ENCODE data around the gene KLHDC9. TPM values are rescaled to one million over a fixed set of nuclear protein-coding genes. Genes with fewer than 3 reads are reported as not detected.

The KLHDC9 gene
- total and polyA plus RNA-seq, 2 donors from 2014 or later = 21.9 to 32.2 TPM

GRCh38 chr1:161140755-161141400, 42.7 kb downstream of the KLHDC9 start:
- FAIRE-seq (no peak), DNase-seq (no peak)
- H3K4me3 ChIP-seq (ENCODE audit: low read length in 3 of 3) = no peak overlapping the region
- H3K27ac ChIP-seq (ENCODE audit: low read depth in 2 of 2, low read length in 2 of 2) = no peak overlapping the region
- no peaks in the 10 kb centered on the region for H3K9me3 ChIP-seq (ENCODE audit: control insufficient read depth in 2 of 3, insufficient read depth in 1 of 3, low read length in 3 of 3)
- H3K9ac ChIP-seq (ENCODE audit: low read length in 3 of 3) = no peak overlapping the region
- intact Hi-C loops (cut with DNase I) = no loop called here
- no peaks in the 10 kb centered on the region for H3K36me3 ChIP-seq (ENCODE audit: control insufficient read depth in 2 of 3, insufficient read depth in 3 of 3, low read length in 3 of 3)
- H3K27me3 ChIP-seq (ENCODE audit: control insufficient read depth, insufficient read depth, low read length) = no peaks in the 10 kb centered on the region
- TF ChIP-seq CTCF (IDR thresholded peaks at IDR 0.05; ENCODE audit: borderline replicate concordance, extremely low read depth, insufficient read depth) = no peak
- H3K4me1 ChIP-seq (ENCODE audit: control insufficient read depth in 2 of 3, insufficient read depth in 2 of 3, low read depth in 1 of 3, low read length in 3 of 3) = peaks cover 0 to 6% (median 0%) of the 10 kb centered on the region in 3 donors

GRCh38 chr1:161145832-161146231, 47.7 kb downstream of the KLHDC9 start:
- Histone ChIP-seq H3K4me1 (ENCODE audit: control insufficient read depth in 2 of 3, insufficient read depth in 2 of 3, low read depth in 1 of 3, low read length in 3 of 3) (no peaks in the 10 kb centered on the region), H3K27ac (ENCODE audit: low read depth in 2 of 2, low read length in 2 of 2) (no peak overlapping the region), H3K9ac (ENCODE audit: low read length in 3 of 3) (no peak overlapping the region), H3K27me3 (ENCODE audit: control insufficient read depth, insufficient read depth, low read length) (no peaks in the 10 kb centered on the region), H3K4me3 (ENCODE audit: low read length in 3 of 3) (no peak overlapping the region), H3K9me3 (ENCODE audit: control insufficient read depth in 2 of 3, insufficient read depth in 1 of 3, low read length in 3 of 3) (no peaks in the 10 kb centered on the region), H3K36me3 (ENCODE audit: control insufficient read depth in 2 of 3, insufficient read depth in 3 of 3, low read length in 3 of 3) (no peaks in the 10 kb centered on the region)
- DNase-seq = no peak
- no peak for TF ChIP-seq CTCF (IDR thresholded peaks at IDR 0.05; ENCODE audit: borderline replicate concordance, extremely low read depth, insufficient read depth)
- no peak for FAIRE-seq
- intact Hi-C loops (cut with DNase I) = no loop called here

Other genes with a start within 250 kb of the KLHDC9 start
- gene CD244, start 235.5 kb upstream of the KLHDC9 start, total RNA-seq = 1.8 TPM
- 0.15 TPM for gene CD244, start 235.5 kb upstream of the KLHDC9 start, polyA plus RNA-seq (ENCODE audit: insufficient read depth, low read depth, low replicate concordance)
- gene ITLN1, start 213.2 kb upstream of the KLHDC9 start, total RNA-seq = not detected
- gene ITLN1, start 213.2 kb upstream of the KLHDC9 start, polyA plus RNA-seq (ENCODE audit: insufficient read depth, low read depth, low replicate concordance) = 15.4 TPM
- gene ITLN2, start 143.6 kb upstream of the KLHDC9 start, total RNA-seq = not detected
- 0.88 TPM for gene ITLN2, start 143.6 kb upstream of the KLHDC9 start, polyA plus RNA-seq (ENCODE audit: insufficient read depth, low read depth, low replicate concordance)
- gene F11R, start 77.2 kb upstream of the KLHDC9 start, total RNA-seq = 117 TPM
- gene F11R, start 77.2 kb upstream of the KLHDC9 start, polyA plus RNA-seq (ENCODE audit: insufficient read depth, low read depth, low replicate concordance) = 36.9 TPM
- 74.5 TPM for gene TSTD1, start 59.4 kb upstream of the KLHDC9 start, total RNA-seq
- gene TSTD1, start 59.4 kb upstream of the KLHDC9 start, polyA plus RNA-seq (ENCODE audit: insufficient read depth, low read depth, low replicate concordance) = 200 TPM
- gene USF1, start 52.4 kb upstream of the KLHDC9 start, total RNA-seq = 56.1 TPM
- gene USF1, start 52.4 kb upstream of the KLHDC9 start, polyA plus RNA-seq (ENCODE audit: insufficient read depth, low read depth, low replicate concordance) = 48.7 TPM
- 21.6 TPM for gene ARHGAP30, start 28.5 kb upstream of the KLHDC9 start, total RNA-seq
- 1.2 TPM for gene ARHGAP30, start 28.5 kb upstream of the KLHDC9 start, polyA plus RNA-seq (ENCODE audit: insufficient read depth, low read depth, low replicate concordance)
- 12.8 TPM for gene NECTIN4, start 8.8 kb upstream of the KLHDC9 start, total RNA-seq
- gene NECTIN4, start 8.8 kb upstream of the KLHDC9 start, polyA plus RNA-seq (ENCODE audit: insufficient read depth, low read depth, low replicate concordance) = 2.7 TPM
- gene PFDN2, start 19.7 kb downstream of the KLHDC9 start, total RNA-seq = 46.7 TPM
- 149 TPM for gene PFDN2, start 19.7 kb downstream of the KLHDC9 start, polyA plus RNA-seq (ENCODE audit: insufficient read depth, low read depth, low replicate concordance)
- 42.3 TPM for gene NIT1, start 19.7 kb downstream of the KLHDC9 start, total RNA-seq
- gene NIT1, start 19.7 kb downstream of the KLHDC9 start, polyA plus RNA-seq (ENCODE audit: insufficient read depth, low read depth, low replicate concordance) = 91.5 TPM
- 37.2 TPM for gene DEDD, start 34.3 kb downstream of the KLHDC9 start, total RNA-seq
- 23.2 TPM for gene DEDD, start 34.3 kb downstream of the KLHDC9 start, polyA plus RNA-seq (ENCODE audit: insufficient read depth, low read depth, low replicate concordance)
- 96.9 TPM for gene UFC1, start 55.6 kb downstream of the KLHDC9 start, total RNA-seq
- 175 TPM for gene UFC1, start 55.6 kb downstream of the KLHDC9 start, polyA plus RNA-seq (ENCODE audit: insufficient read depth, low read depth, low replicate concordance)
- 26.3 TPM for gene USP21, start 61.1 kb downstream of the KLHDC9 start, total RNA-seq
- 27.7 TPM for gene USP21, start 61.1 kb downstream of the KLHDC9 start, polyA plus RNA-seq (ENCODE audit: insufficient read depth, low read depth, low replicate concordance)
- gene PPOX, start 68.1 kb downstream of the KLHDC9 start, total RNA-seq = 23.6 TPM
- 29.4 TPM for gene PPOX, start 68.1 kb downstream of the KLHDC9 start, polyA plus RNA-seq (ENCODE audit: insufficient read depth, low read depth, low replicate concordance)
- gene B4GALT3, start 79.1 kb downstream of the KLHDC9 start, total RNA-seq = 22.9 TPM
- gene B4GALT3, start 79.1 kb downstream of the KLHDC9 start, polyA plus RNA-seq (ENCODE audit: insufficient read depth, low read depth, low replicate concordance) = 33.5 TPM
- 14.0 TPM for gene ADAMTS4, start 100.7 kb downstream of the KLHDC9 start, total RNA-seq
- 0.26 TPM for gene ADAMTS4, start 100.7 kb downstream of the KLHDC9 start, polyA plus RNA-seq (ENCODE audit: insufficient read depth, low read depth, low replicate concordance)
- 92.7 TPM for gene NDUFS2, start 104.0 kb downstream of the KLHDC9 start, total RNA-seq
- gene NDUFS2, start 104.0 kb downstream of the KLHDC9 start, polyA plus RNA-seq (ENCODE audit: insufficient read depth, low read depth, low replicate concordance) = 197 TPM
- gene FCER1G, start 116.9 kb downstream of the KLHDC9 start, total RNA-seq = 43.4 TPM
- 38.9 TPM for gene FCER1G, start 116.9 kb downstream of the KLHDC9 start, polyA plus RNA-seq (ENCODE audit: insufficient read depth, low read depth, low replicate concordance)
- not detected for gene APOA2, start 125.3 kb downstream of the KLHDC9 start, total RNA-seq
- gene APOA2, start 125.3 kb downstream of the KLHDC9 start, polyA plus RNA-seq (ENCODE audit: insufficient read depth, low read depth, low replicate concordance) = not detected
- 12.1 TPM for gene TOMM40L, start 127.7 kb downstream of the KLHDC9 start, total RNA-seq
- gene TOMM40L, start 127.7 kb downstream of the KLHDC9 start, polyA plus RNA-seq (ENCODE audit: insufficient read depth, low read depth, low replicate concordance) = 29.0 TPM
- gene NR1I3, start 139.8 kb downstream of the KLHDC9 start, total RNA-seq = not detected
- 19.6 TPM for gene NR1I3, start 139.8 kb downstream of the KLHDC9 start, polyA plus RNA-seq (ENCODE audit: insufficient read depth, low read depth, low replicate concordance)
- gene PCP4L1, start 160.4 kb downstream of the KLHDC9 start, total RNA-seq = 1.3 TPM
- gene PCP4L1, start 160.4 kb downstream of the KLHDC9 start, polyA plus RNA-seq (ENCODE audit: insufficient read depth, low read depth, low replicate concordance) = 1.2 TPM
- gene MPZ, start 211.6 kb downstream of the KLHDC9 start, total RNA-seq = 4.1 TPM
- gene MPZ, start 211.6 kb downstream of the KLHDC9 start, polyA plus RNA-seq (ENCODE audit: insufficient read depth, low read depth, low replicate concordance) = 3.0 TPM
- gene SDHC, start 216.0 kb downstream of the KLHDC9 start, total RNA-seq = 209 TPM
- gene SDHC, start 216.0 kb downstream of the KLHDC9 start, polyA plus RNA-seq (ENCODE audit: insufficient read depth, low read depth, low replicate concordance) = 390 TPM